Measurements from ENCODE around the gene SPPL2B. TPM values are rescaled to one million over a fixed set of nuclear protein-coding genes. Genes with fewer than 3 reads are reported as not detected.

SPPL2B gene
- total RNA-seq, 1 donor from 2014 or later: 142 TPM

GRCh38 chr19:2362046-2362969, 33.8 kb downstream of the SPPL2B start:
- no peak for TF ChIP-seq CTCF (IDR thresholded peaks at IDR 0.05)
- CTCF ChIA-PET: no interaction called here
- Mint-ChIP-seq H3K27ac (no peak overlapping the region), H3K4me3 (no peak overlapping the region), H3K4me1 (peaks cover 4% of the 10 kb centered on the region), H3K27me3 (peaks cover 4% of the 10 kb centered on the region), H3K9me3 (no peaks in the 10 kb centered on the region), H3K36me3 (ENCODE audit: low read depth) (no peaks in the 10 kb centered on the region)
- intact Hi-C loops (cut with micrococcal nuclease): no loop called here
- POLR2A ChIA-PET: interaction anchor here (0.6 kb wide), 1 partner anchor 209 kb away, joined by 4 read pairs; no protein-coding TSS in a partner anchor
- DNase-seq: no peak
- no peak for ATAC-seq (ENCODE audit: low read depth)

- ATAC-seq (ENCODE audit: low read depth): no peak
- ChIA-PET POLR2A (no interaction called here), CTCF (no interaction called here)
- H3K9me3 Mint-ChIP-seq: no peaks in the 10 kb centered on the region
- no peak overlapping the region for H3K27ac Mint-ChIP-seq
- peaks cover 4% of the 10 kb centered on the region for H3K27me3 Mint-ChIP-seq
- no peak overlapping the region for H3K4me3 Mint-ChIP-seq
- H3K36me3 Mint-ChIP-seq (ENCODE audit: low read depth): no peaks in the 10 kb centered on the region
- peaks cover 4% of the 10 kb centered on the region for H3K4me1 Mint-ChIP-seq
- DNase-seq: no peak
- intact Hi-C loops (cut with micrococcal nuclease): no loop called here
- no peak for TF ChIP-seq CTCF (IDR thresholded peaks at IDR 0.05)
Measured at GRCh38 chr19:2362970-2363300, 34.5 kb downstream of the SPPL2B start.

GRCh38 chr19:2363419-2363818, 34.9 kb downstream of the SPPL2B start:
- CTCF ChIA-PET: no interaction called here
- no peaks in the 10 kb centered on the region for H3K9me3 Mint-ChIP-seq
- H3K4me3 Mint-ChIP-seq: no peak overlapping the region
- intact Hi-C loops (cut with micrococcal nuclease): no loop called here
- POLR2A ChIA-PET: no interaction called here
- TF ChIP-seq CTCF (IDR thresholded peaks at IDR 0.05): no peak
- ATAC-seq (ENCODE audit: low read depth) (no peak), DNase-seq (no peak)
- peaks cover 4% of the 10 kb centered on the region for H3K4me1 Mint-ChIP-seq
- H3K36me3 Mint-ChIP-seq (ENCODE audit: low read depth): no peaks in the 10 kb centered on the region
- H3K27me3 Mint-ChIP-seq: peaks cover 4% of the 10 kb centered on the region
- no peak overlapping the region for H3K27ac Mint-ChIP-seq

GRCh38 chr19:2365201-2365970, 36.9 kb downstream of the SPPL2B start:
- TF ChIP-seq CTCF (IDR thresholded peaks at IDR 0.05): no peak
- Mint-ChIP-seq H3K36me3 (ENCODE audit: low read depth) (no peaks in the 10 kb centered on the region), H3K4me1 (peaks cover 3% of the 10 kb centered on the region), H3K9me3 (no peaks in the 10 kb centered on the region), H3K27me3 (peaks cover 3% of the 10 kb centered on the region), H3K4me3 (no peak overlapping the region), H3K27ac (no peak overlapping the region)
- ChIA-PET POLR2A (interaction anchor here (0.6 to 0.8 kb wide), 4 partner anchors 11 to 28 kb away, joined by 3 to 7 read pairs (median 4); no protein-coding TSS in a partner anchor), CTCF (no interaction called here)
- intact Hi-C loops (cut with micrococcal nuclease): no loop called here
- no peak for ATAC-seq (ENCODE audit: low read depth)
- no peak for DNase-seq

GRCh38 chr19:2371656-2372055, 43.2 kb downstream of the SPPL2B start:
- H3K27me3 Mint-ChIP-seq: no peaks in the 10 kb centered on the region
- H3K36me3 Mint-ChIP-seq (ENCODE audit: low read depth): no peaks in the 10 kb centered on the region
- TF ChIP-seq CTCF (IDR thresholded peaks at IDR 0.05): no peak
- no peak overlapping the region for H3K4me3 Mint-ChIP-seq
- H3K27ac Mint-ChIP-seq: no peak overlapping the region
- ChIA-PET POLR2A (no interaction called here), CTCF (no interaction called here)
- H3K4me1 Mint-ChIP-seq: no peaks in the 10 kb centered on the region
- no peaks in the 10 kb centered on the region for H3K9me3 Mint-ChIP-seq
- intact Hi-C loops (cut with micrococcal nuclease): no loop called here
- ATAC-seq (ENCODE audit: low read depth): no peak
- DNase-seq: no peak
